ENCODE measurements around the gene EPHA6.

DNA sequence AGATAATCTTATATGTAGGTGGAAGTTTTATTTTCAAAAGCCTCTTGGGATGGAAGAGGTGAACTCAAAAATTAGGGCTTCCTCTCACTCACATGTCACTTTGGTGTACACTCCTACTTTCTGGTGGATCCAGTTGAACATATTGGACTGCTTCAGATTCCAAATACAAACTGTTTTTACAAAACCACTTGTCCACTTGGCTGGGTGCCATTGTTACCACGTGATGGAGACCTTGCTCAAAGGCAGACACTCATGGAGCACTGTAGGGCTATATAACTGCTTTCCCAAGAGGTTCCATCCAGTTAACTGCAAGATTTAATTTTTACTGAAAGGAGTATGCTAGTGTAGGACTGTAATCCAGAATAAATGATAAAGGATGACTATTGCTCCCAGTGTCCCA is 307.0 kb downstream of the EPHA6 start:
- TF ChIP-seq SMC3 (IDR thresholded peaks at IDR 0.05) (no peak), POLR2A (IDR thresholded peaks at IDR 0.05; ENCODE audit: low read length) (no peak), MYC (IDR thresholded peaks at IDR 0.05; ENCODE audit: borderline replicate concordance, low read length) (no peak), NFE2L2 (conservative IDR thresholded peaks at IDR 0.05; ENCODE audit: low read length) (no peak)
- TF ChIP-seq, protein P1, sequence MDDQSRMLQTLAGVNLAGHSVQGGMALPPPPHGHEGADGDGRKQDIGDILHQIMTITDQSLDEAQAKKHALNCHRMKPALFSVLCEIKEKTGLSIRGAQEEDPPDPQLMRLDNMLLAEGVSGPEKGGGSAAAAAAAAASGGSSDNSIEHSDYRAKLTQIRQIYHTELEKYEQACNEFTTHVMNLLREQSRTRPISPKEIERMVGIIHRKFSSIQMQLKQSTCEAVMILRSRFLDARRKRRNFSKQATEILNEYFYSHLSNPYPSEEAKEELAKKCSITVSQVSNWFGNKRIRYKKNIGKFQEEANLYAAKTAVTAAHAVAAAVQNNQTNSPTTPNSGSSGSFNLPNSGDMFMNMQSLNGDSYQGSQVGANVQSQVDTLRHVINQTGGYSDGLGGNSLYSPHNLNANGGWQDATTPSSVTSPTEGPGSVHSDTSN (IDR thresholded peaks at IDR 0.05): no peak
- TF ChIP-seq, protein P2, sequence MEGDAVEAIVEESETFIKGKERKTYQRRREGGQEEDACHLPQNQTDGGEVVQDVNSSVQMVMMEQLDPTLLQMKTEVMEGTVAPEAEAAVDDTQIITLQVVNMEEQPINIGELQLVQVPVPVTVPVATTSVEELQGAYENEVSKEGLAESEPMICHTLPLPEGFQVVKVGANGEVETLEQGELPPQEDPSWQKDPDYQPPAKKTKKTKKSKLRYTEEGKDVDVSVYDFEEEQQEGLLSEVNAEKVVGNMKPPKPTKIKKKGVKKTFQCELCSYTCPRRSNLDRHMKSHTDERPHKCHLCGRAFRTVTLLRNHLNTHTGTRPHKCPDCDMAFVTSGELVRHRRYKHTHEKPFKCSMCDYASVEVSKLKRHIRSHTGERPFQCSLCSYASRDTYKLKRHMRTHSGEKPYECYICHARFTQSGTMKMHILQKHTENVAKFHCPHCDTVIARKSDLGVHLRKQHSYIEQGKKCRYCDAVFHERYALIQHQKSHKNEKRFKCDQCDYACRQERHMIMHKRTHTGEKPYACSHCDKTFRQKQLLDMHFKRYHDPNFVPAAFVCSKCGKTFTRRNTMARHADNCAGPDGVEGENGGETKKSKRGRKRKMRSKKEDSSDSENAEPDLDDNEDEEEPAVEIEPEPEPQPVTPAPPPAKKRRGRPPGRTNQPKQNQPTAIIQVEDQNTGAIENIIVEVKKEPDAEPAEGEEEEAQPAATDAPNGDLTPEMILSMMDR (IDR thresholded peaks at IDR 0.05): no peak
- TF ChIP-seq, protein P3, sequence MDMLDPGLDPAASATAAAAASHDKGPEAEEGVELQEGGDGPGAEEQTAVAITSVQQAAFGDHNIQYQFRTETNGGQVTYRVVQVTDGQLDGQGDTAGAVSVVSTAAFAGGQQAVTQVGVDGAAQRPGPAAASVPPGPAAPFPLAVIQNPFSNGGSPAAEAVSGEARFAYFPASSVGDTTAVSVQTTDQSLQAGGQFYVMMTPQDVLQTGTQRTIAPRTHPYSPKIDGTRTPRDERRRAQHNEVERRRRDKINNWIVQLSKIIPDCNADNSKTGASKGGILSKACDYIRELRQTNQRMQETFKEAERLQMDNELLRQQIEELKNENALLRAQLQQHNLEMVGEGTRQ (IDR thresholded peaks at IDR 0.05): no peak

Data from A549 (cell line).